ENCODE data around the gene GNB1.

DNA sequence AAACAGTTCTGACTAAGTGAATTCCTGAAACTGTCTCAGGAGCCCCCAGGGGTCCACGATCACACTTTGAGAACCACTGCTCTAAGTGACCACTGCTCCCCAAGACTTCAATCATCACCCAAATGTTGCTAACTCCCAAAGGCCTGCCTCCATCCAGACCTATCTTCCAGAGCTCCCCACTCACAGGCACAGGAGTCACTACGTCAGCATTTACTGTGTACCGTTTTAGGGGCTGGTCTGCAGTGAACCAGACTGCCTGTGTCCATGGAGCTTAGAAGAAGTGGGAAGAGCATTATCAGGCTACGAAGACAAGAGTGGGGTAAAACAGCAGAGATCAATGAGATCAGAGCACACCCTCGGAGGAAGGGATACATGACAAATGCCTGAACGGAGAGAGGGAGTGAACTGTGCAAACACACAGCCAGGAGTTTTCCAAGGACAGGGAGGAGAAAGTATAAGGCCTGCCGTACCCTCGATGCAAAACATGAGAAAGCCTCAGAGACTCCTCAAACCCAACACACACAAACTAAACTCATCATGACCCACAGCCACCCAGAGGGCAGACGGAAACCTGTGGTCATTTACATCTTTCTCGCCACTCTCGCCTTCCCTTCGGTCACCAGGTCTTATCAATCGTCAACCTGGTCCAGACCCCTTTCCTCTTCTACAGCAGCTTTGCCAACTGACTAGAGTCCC is 10.1 kb downstream of the GNB1 start:
- TF ChIP-seq CTCF (IDR thresholded peaks at IDR 0.05) (no peak), POLR2A (IDR thresholded peaks at IDR 0.05) (no peak), POLR2AphosphoS5 (IDR thresholded peaks at IDR 0.05) (no peak), EP300 (IDR thresholded peaks at IDR 0.05) (no peak)
